Neural cell (in vitro differentiated cells): ENCODE data around the gene RPL41.

Experiments
- CTCF ChIP-seq: fragments of 450-650 bp; IDR thresholded peaks from 2 replicates; pipeline ENCODE4 v1.5.1; 2014; ENCODE audit warnings: antibody characterized with exemption, mild to moderate bottlenecking, moderate library complexity; ENCODE audit not compliant: poor library complexity, severe bottlenecking
- EP300 ChIP-seq: fragments of 450-650 bp; conservative IDR thresholded peaks from 2 replicates; pipeline ENCODE4 v1.6.1; 2014; ENCODE audit warnings: antibody characterized with exemption, mild to moderate bottlenecking, moderate library complexity; ENCODE audit not compliant: poor library complexity, severe bottlenecking
- EZH2 ChIP-seq: fragments of 200-600, 300-800 bp; shearing (Covaris generic), sonication (generic); IDR thresholded peaks from 2 replicates; pipeline ENCODE4 v1.6.1; 2014; ENCODE audit warnings: antibody characterized with exemption, low read length, borderline replicate concordance, mild to moderate bottlenecking; ENCODE audit not compliant: insufficient read depth, poor library complexity, severe bottlenecking
- MXI1 ChIP-seq: fragments of 450-650 bp; conservative IDR thresholded peaks from 2 replicates; pipeline ENCODE4 v1.6.1; 2014; ENCODE audit warnings: antibody characterized with exemption, mild to moderate bottlenecking; ENCODE audit not compliant: poor library complexity, severe bottlenecking
- POLR2AphosphoS5 ChIP-seq: IDR thresholded peaks from 2 replicates; pipeline ENCODE4 v1.6.1; 2012
- RAD21 ChIP-seq: fragments of 450-650 bp; conservative IDR thresholded peaks from 2 replicates; pipeline ENCODE4 v1.6.1; 2014; ENCODE audit warnings: antibody characterized with exemption, mild to moderate bottlenecking, moderate library complexity
- REST ChIP-seq: IDR thresholded peaks from 2 replicates; pipeline ENCODE4 v1.6.1; 2012; ENCODE audit warnings: borderline replicate concordance
- SMC3 ChIP-seq: fragments of 450-650 bp; conservative IDR thresholded peaks from 2 replicates; pipeline ENCODE4 v1.6.1; 2014; ENCODE audit warnings: antibody characterized with exemption, mild to moderate bottlenecking, moderate library complexity; ENCODE audit not compliant: poor library complexity
- TAF1 ChIP-seq: IDR thresholded peaks from 2 replicates; pipeline ENCODE4 v1.6.1; 2012; ENCODE audit warnings: low read depth

GRCh38 chr12:56160193-56160763, 43.8 kb downstream of the RPL41 start:
- TF ChIP-seq CTCF: no peak
- peak; percentile 27 for TF ChIP-seq POLR2AphosphoS5
- TF ChIP-seq EZH2: no peak
- no peak for TF ChIP-seq EP300
- TF ChIP-seq RAD21: no peak
- TF ChIP-seq MXI1: no peak
- TF ChIP-seq REST: no peak
- TF ChIP-seq TAF1: no peak
- TF ChIP-seq SMC3: no peak
